Fibroblast of skin of left quadriceps (primary cell): ENCODE measurements around the gene ARL8B.

Experiments
- DNase-seq, 2 experiments: peaks; one replicate each; pipeline ENCODE4 v3.0.0-alpha.2; 2013; ENCODE audit warnings: low read depth in 2 of 2

Gene ARL8B

GRCh38 chr3:5212628-5213573 is 90.8 kb downstream of the ARL8B start:
- DNase-seq, result no peak

GRCh38 chr3:5213574-5213966 is 91.5 kb downstream of the ARL8B start:
- DNase-seq, result no peak

GRCh38 chr3:5214352-5214751 is 92.3 kb downstream of the ARL8B start:
- no peak for DNase-seq

- no peak for DNase-seq
Measured at GRCh38 chr3:5217824-5218595, 95.9 kb downstream of the ARL8B start.

GRCh38 chr3:5218815-5219214 is 96.7 kb downstream of the ARL8B start:
- DNase-seq, result no peak

GRCh38 chr3:5219216-5219615 is 97.1 kb downstream of the ARL8B start:
- no peak for DNase-seq

- DNase-seq, result no peak
Measured at GRCh38 chr3:5220193-5220592, 98.1 kb downstream of the ARL8B start.

GRCh38 chr3:5220667-5221431 is 98.8 kb downstream of the ARL8B start:
- DNase-seq, result no peak

- no peak for DNase-seq
Measured at GRCh38 chr3:5221701-5222100, 99.6 kb downstream of the ARL8B start.

- DNase-seq, result no peak
Measured at GRCh38 chr3:5222283-5223005, 100.4 kb downstream of the ARL8B start.

GRCh38 chr3:5226783-5227182 is 104.7 kb downstream of the ARL8B start:
- peak in 1 of 2 experiments; percentile 22 for DNase-seq

GRCh38 chr3:5227812-5228211 is 105.7 kb downstream of the ARL8B start:
- no peak for DNase-seq

- no peak for DNase-seq
Measured at GRCh38 chr3:5229414-5229813, 107.3 kb downstream of the ARL8B start.
